Esophagus (tissue), 2 donors: ENCODE measurements around the gene TAAR1. TPM values are rescaled to one million over a fixed set of nuclear protein-coding genes. Genes with fewer than 3 reads are reported as not detected.
"Not testable (repeated sequence)": the region's sequence is repeated elsewhere in the genome, so short reads cannot be mapped to it uniquely, and the experiment has no call there.

Source experiments
- H3K27ac ChIP-seq, 2 donors: one replicate each; pipeline ENCODE4 v1.5.1; 2013; ENCODE audit warnings: low read depth in 2 of 2, mild to moderate bottlenecking in 2 of 2, inconsistent platforms in 1 of 2, low read length in 1 of 2, moderate library complexity in 1 of 2
- H3K27me3 ChIP-seq, 2 donors: one replicate each; pipeline ENCODE4 v1.6.1; 2013; ENCODE audit warnings: low read length in 2 of 2, control low read depth in 1 of 2, mild to moderate bottlenecking in 1 of 2; ENCODE audit not compliant: insufficient read depth in 2 of 2, control insufficient read depth in 1 of 2
- H3K36me3 ChIP-seq, 2 donors: one replicate each; pipeline ENCODE4 v1.6.1; 2013; ENCODE audit warnings: low read length in 1 of 2; ENCODE audit not compliant: control insufficient read depth in 2 of 2, insufficient read depth in 2 of 2
- H3K4me1 ChIP-seq, 2 donors: one replicate each; pipeline ENCODE4 v1.6.1; 2013; ENCODE audit warnings: low read length in 1 of 2; ENCODE audit not compliant: control insufficient read depth in 2 of 2, insufficient read depth in 2 of 2
- H3K4me3 ChIP-seq, 2 donors: one replicate each; pipeline ENCODE4 v1.5.1; 2013; ENCODE audit warnings: low read length in 2 of 2, mild to moderate bottlenecking in 2 of 2, low read depth in 1 of 2, moderate library complexity in 1 of 2
- H3K9me3 ChIP-seq, 2 donors: one replicate each; pipeline ENCODE4 v1.6.1; 2013; ENCODE audit warnings: mild to moderate bottlenecking in 2 of 2, low read depth in 1 of 2, low read length in 1 of 2, moderate library complexity in 1 of 2; ENCODE audit not compliant: control insufficient read depth in 2 of 2, insufficient read depth in 1 of 2
- WGBS, 2 donors: extraction: QIAGEN DNeasy Blood & Tissue Kit; methylation state at CpG; one replicate each; pipeline ENCODE4 v1.1.7; 2013; 5-methylcytosine and 5-hydroxymethylcytosine counted together
- polyA plus RNA-seq, 2 donors: library from polyadenylated mRNA; stranded (reverse); fragments of 200-250 nt; gene quantifications; one replicate each; pipeline ENCODE4 v1.2.3, GENCODE V29; 2013
- donor health status: healthy with polysubstance abuse.
- donor health status: Bipolar disorder and iron deficiency.

Gene TAAR1
- not detected for polyA plus RNA-seq

GRCh38 chr6:132659082-132659481 lies at the start of gene TAAR1:
Gene TAAR1 (minus strand): TSS chr6:132659182. CDS start chr6:132646003, 13,179 bp downstream.
- H3K9me3 ChIP-seq: no peaks in the 10 kb centered on the region

GRCh38 chr6:132708771-132709170 lies 49.8 kb upstream of the TAAR1 start:
- Histone ChIP-seq H3K4me1 (no peaks in the 10 kb centered on the region), H3K36me3 (no peaks in the 10 kb centered on the region), H3K4me3 (no peak overlapping the region), H3K9me3 (no peaks in the 10 kb centered on the region), H3K27ac (no peak overlapping the region), H3K27me3 (no peaks in the 10 kb centered on the region)
- 88 to 91% methylated on average over 3 of the region's 3 CpGs for WGBS, 2 donors

More at GRCh38 chr6:132659082-132659481, at the start of gene TAAR1:
- H3K36me3 ChIP-seq: no peaks in the 10 kb centered on the region
- 73 to 89% methylated on average over 3 of the region's 3 CpGs for WGBS, 2 donors
- H3K4me1 ChIP-seq: no peaks in the 10 kb centered on the region
- no peak within 1 kb of the TSS for H3K4me3 ChIP-seq
- H3K27ac ChIP-seq: no peak within 1 kb of the TSS
- no peaks in the 10 kb centered on the region for H3K27me3 ChIP-seq

GRCh38 chr6:132708002-132708401 lies 49.0 kb upstream of the TAAR1 start:
- no peaks in the 10 kb centered on the region for H3K4me1 ChIP-seq
- no peaks in the 10 kb centered on the region for H3K9me3 ChIP-seq
- H3K4me3 ChIP-seq: no peak overlapping the region
- H3K27ac ChIP-seq: no peak overlapping the region
- no peaks in the 10 kb centered on the region for H3K27me3 ChIP-seq
- no peaks in the 10 kb centered on the region for H3K36me3 ChIP-seq

GRCh38 chr6:132706756-132707155 lies 47.8 kb upstream of the TAAR1 start:
- not testable (repeated sequence) for H3K9me3 ChIP-seq, H3K27me3 ChIP-seq, H3K27ac ChIP-seq, H3K4me3 ChIP-seq, H3K4me1 ChIP-seq, H3K36me3 ChIP-seq
- 80 to 86% methylated on average over 4 of the region's 4 CpGs for WGBS, 2 donors

GRCh38 chr6:132703936-132704335 lies 45.0 kb upstream of the TAAR1 start:
- Histone ChIP-seq H3K27ac (no peak overlapping the region), H3K4me1 (no peaks in the 10 kb centered on the region), H3K36me3 (no peaks in the 10 kb centered on the region), H3K27me3 (no peaks in the 10 kb centered on the region), H3K4me3 (no peak overlapping the region), H3K9me3 (no peaks in the 10 kb centered on the region)

GRCh38 chr6:132698608-132699007 lies 39.6 kb upstream of the TAAR1 start:
- Histone ChIP-seq H3K9me3 (no peaks in the 10 kb centered on the region), H3K4me3 (no peak overlapping the region), H3K27me3 (no peaks in the 10 kb centered on the region), H3K36me3 (no peaks in the 10 kb centered on the region), H3K27ac (no peak overlapping the region), H3K4me1 (no peaks in the 10 kb centered on the region)
- WGBS, 2 donors: 17 to 67% methylated on average over 1 of the region's 1 CpG

- H3K36me3 ChIP-seq: no peaks in the 10 kb centered on the region
- H3K9me3 ChIP-seq: no peaks in the 10 kb centered on the region
- H3K27ac ChIP-seq: no peak overlapping the region
- 18 to 32% methylated on average over 1 of the region's 1 CpG for WGBS, 2 donors
- H3K4me3 ChIP-seq: no peak overlapping the region
- no peaks in the 10 kb centered on the region for H3K27me3 ChIP-seq
- H3K4me1 ChIP-seq: no peaks in the 10 kb centered on the region
These were observed 36.8 kb upstream of the TAAR1 start for GRCh38 chr6:132695773-132696172.

- no peak overlapping the region for H3K4me3 ChIP-seq
- H3K27ac ChIP-seq: no peak overlapping the region
- H3K27me3 ChIP-seq: no peaks in the 10 kb centered on the region
- no peaks in the 10 kb centered on the region for H3K9me3 ChIP-seq
- WGBS, 2 donors: 56 to 71% methylated on average over 3 of the region's 3 CpGs
- no peaks in the 10 kb centered on the region for H3K4me1 ChIP-seq
- no peaks in the 10 kb centered on the region for H3K36me3 ChIP-seq
These were observed 34.5 kb upstream of the TAAR1 start for GRCh38 chr6:132693478-132693877.

GRCh38 chr6:132690678-132691077 lies 31.7 kb upstream of the TAAR1 start:
- Histone ChIP-seq H3K4me1 (no peaks in the 10 kb centered on the region), H3K27me3 (no peaks in the 10 kb centered on the region), H3K36me3 (no peaks in the 10 kb centered on the region), H3K27ac (no peak overlapping the region), H3K9me3 (no peaks in the 10 kb centered on the region), H3K4me3 (no peak overlapping the region)
- WGBS, 2 donors: 73 to 78% methylated on average over 4 of the region's 4 CpGs

GRCh38 chr6:132687306-132687705 lies 28.3 kb upstream of the TAAR1 start:
- Histone ChIP-seq H3K36me3 (no peaks in the 10 kb centered on the region), H3K27me3 (no peaks in the 10 kb centered on the region), H3K27ac (no peak overlapping the region), H3K9me3 (no peaks in the 10 kb centered on the region), H3K4me1 (no peaks in the 10 kb centered on the region), H3K4me3 (no peak overlapping the region)
- WGBS, 2 donors: 46 to 51% methylated on average over 5 of the region's 5 CpGs
